Posterior vena cava (tissue), 2 donors: ENCODE data around the gene GCNT2. TPM values are rescaled to one million over a fixed set of nuclear protein-coding genes. Genes with fewer than 3 reads are reported as not detected.
"Not testable (repeated sequence)": the region's sequence is repeated elsewhere in the genome, so short reads cannot be mapped to it uniquely, and the experiment has no call there.

ENCODE experiments used
- DNase-seq: peaks from one replicate; pipeline ENCODE4 v3.0.0-alpha.2; 2020; ENCODE audit warnings: low spot score
- intact Hi-C, 2 donors: fragments of 100-400 bp; cut with DNase I; formaldehyde crosslinking; loops; one replicate each; pipeline versions ENCODE4 v1.14.1 to v1.14.2; 2022 to 2023
- total RNA-seq, 2 donors: library from RNA; stranded (reverse); fragmentation: NEBNext Ultra II Directional; extraction: Animal tissue kit (Norgen Biotek cat#: 25700); gene quantifications; one replicate each; pipeline ENCODE4 v1.2.1, GENCODE V29; 2021
- donor health status: DM: yes; HTN: yes; CAD: no.
- donor health status: DM: yes; HTN: yes; CAD: no.

Gene GCNT2
- total RNA-seq, 2 donors from 2014 or later: 1.9 to 2.6 TPM

DNA sequence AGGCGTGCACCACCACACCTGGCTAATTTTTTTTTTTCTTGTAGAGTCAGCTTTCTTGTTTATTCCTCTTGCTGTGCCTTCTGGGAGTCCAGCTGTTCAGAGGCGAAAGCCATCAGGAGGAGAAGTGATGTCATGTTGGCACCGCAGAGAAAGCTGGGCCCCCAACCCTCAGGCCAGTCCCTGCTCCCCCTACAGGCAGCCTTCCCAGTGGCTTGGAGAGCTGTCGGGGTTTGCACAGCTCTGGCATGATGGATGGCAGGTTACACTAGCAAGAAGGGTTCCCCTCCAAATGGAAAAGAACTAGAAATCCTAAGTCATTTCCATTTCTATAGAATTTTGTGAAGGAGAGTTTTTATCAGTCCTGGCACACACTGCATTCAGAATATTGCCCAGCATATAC lies 100.7 kb downstream of the GCNT2 start:
- intact Hi-C loops: loop anchor here in 1 of 2 donors (10.0 kb wide), 1 partner anchor 1063 kb away; no protein-coding TSS in a partner anchor
- DNase-seq: no peak

DNA sequence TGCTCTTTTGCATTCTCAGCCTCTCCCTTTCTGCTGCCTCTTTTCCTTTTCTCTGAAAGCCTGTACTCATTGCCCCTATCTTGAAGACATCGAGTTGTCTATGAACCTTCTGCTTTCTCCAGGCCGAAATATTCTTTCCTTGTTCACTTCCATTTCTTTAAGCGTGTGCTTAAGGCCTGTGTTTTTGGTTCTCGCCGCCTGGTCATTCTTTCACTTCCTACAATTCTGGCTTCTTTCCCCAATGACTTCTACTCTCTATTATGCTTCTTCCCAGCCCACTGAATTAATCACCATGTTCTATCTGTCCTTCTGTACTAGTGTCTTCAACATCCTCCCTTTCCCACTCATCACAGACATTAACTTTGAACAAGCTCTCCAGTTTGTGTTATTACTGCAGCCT lies 103.7 kb downstream of the GCNT2 start:
- intact Hi-C loops: loop anchor here in 1 of 2 donors (10.0 kb wide), 1 partner anchor 1060 kb away; no protein-coding TSS in a partner anchor
- no peak for DNase-seq

DNA sequence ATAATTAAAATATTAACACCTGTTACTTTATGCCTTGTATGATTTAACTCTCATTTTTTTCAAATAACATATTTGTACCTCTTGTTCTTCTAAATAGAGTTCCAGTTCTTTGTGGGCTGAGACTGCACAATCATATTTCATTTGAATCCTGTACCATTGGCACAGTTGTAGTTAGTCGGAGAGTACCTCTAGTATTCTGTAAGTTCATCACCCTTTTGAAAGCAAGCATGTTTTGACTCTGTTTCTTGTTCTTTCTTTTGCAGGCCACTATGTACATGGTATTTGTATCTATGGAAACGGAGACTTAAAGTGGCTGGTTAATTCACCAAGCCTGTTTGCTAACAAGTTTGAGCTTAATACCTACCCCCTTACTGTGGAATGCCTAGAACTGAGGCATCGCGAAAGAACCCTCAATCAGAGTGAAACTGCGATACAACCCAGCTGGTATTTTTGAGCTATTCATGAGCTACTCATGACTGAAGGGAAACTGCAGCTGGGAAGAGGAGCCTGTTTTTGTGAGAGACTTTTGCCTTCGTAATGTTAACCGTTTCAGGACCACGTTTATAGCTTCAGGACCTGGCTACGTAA lies 105.1 kb downstream of the GCNT2 start:
- intact Hi-C loops: loop anchor here in 1 of 2 donors (10.0 kb wide), 1 partner anchor 1059 kb away; no protein-coding TSS in a partner anchor
- DNase-seq: no peak

DNA sequence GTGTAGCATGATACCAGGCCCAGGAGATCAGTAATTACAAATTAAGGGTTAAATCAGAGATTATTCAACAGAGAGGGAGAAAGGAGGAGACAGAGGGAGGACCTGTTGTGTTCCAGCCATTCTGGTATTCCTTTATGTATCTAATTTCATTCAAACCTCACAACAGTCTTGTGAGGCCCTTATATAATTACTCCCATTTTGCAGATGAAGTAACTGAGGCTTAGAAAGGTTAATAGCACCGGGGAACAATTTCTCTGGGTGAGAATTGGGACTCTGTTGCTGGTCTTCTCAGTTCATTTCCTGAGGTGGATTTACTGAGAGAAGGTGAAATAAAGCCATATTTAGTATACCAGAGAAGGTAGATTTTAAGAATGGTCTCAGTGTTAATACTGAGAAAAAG lies 106.6 kb downstream of the GCNT2 start:
- no peak for DNase-seq
- intact Hi-C loops: loop anchor here in 1 of 2 donors (10.0 kb wide), 1 partner anchor 1057 kb away; no protein-coding TSS in a partner anchor

DNA sequence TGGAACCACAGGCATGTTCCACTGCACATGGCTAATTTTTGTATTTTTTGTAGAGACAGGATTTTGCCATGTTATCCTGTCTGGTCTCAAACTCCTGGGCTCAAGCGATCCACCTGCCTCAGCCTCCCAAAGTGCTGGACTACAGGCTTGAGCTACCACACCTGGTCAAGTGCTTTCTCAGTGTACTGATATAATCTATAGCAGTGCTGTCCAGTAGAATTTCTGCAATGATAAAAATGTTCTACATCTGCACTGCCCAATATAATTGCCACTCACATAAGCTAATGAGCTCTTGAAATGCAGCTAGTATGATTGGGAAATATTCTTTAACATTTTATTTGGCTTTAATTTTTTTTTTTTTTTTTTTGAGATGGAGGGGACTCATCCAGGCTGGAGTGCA lies 109.0 kb downstream of the GCNT2 start:
- DNase-seq: no peak
- intact Hi-C loops: no loop called here

DNA sequence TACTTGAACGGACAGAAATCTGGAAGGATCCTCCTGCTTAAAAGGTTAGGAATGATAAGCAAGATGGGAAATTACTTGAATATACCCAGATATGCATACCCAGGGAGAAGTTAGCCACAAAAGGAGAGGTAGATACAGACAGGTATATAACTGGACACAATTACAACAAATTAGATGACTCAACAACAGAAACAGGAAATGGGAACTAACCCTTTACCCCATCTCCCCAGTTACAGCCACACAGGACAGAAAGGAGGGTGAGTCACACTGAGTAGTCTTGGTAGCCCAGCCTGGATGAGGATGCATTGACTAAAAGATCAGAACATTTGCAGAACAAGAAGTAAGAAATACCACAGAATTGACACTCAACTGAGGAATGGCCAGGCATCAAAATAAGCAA lies 112.1 kb downstream of the GCNT2 start:
- intact Hi-C loops: no loop called here
- DNase-seq: no peak

DNA sequence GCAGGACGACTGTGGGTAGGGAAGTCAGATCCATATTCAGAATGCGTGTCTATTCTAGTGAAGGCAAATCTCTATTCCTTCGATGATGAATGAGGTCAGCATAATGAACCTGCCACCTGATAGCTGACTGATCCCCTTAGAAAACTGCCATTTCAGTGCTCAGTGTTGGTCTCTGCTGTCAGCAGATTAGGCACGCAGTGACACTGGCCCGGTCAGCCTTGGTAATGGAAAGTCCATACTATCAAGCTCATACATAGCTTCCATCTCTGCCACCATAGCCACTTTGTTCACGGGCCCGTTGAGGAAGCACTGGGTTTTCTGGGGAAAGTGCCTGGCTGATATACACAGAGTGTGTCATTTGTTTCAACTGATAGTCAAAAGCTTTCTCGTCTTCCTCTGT lies 119.3 kb downstream of the GCNT2 start:
- intact Hi-C loops: no loop called here
- DNase-seq: no peak

DNA sequence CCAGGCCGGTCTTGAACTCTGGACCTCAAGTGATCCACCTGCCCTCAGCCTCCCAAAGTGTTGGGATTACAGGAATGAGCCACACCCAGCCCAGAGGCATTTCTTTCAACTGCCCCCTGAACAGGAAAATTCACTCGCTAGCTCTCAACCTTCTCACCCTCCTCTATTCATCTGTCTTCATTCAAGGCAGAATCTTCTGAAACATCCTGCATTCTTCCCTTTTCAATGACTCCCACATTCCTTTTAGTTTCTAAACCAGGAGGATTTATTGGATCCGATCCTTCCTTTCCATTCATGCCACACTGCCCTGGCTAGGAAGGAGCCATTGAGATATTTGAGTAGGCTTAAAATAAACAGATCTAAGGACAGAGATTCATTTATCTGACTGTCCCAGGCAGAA lies 120.4 kb downstream of the GCNT2 start:
- intact Hi-C loops: no loop called here
- DNase-seq: no peak

DNA sequence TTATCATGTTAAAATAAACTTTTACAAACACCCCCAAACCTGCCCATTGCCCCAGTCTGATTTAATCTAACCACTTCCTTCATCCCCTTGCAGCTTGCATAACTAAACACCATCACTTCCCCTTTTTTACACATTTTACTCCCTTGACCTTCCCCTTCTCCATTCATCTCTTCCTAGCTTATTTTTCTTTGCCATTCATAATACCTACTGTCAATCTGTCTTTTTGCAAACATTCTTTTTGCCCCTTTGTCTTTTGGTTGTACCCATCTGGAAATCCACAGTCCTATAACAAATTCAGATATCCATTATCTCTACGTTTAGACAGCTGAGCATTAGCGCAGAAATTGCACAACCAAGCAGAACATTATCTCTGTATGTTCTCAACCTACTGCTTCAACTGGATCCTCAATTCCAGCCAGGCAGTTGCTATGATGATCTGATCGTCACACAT lies 122.1 kb downstream of the GCNT2 start:
- intact Hi-C loops: no loop called here
- DNase-seq: no peak

DNA sequence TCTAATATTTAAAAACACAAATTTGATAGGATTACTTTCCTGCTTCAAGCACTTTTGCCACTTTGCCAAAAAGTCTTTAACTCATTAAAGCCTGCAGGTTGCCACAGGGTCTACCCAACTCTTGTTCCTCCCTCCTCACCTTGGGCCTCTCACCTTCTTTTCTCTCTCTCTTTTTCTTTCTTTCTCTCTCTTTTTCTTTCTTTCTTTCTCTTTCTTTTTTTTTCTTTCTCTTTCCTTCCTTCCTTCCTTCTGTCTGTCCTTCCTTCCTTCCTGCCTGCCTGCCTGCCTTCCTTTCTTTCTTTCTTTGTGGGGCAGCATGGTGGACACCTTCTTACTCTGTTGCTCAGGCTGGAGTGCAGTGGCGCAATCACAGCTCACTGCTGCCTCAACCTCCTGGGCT lies 123.1 kb downstream of the GCNT2 start:
- intact Hi-C loops: no loop called here

DNA sequence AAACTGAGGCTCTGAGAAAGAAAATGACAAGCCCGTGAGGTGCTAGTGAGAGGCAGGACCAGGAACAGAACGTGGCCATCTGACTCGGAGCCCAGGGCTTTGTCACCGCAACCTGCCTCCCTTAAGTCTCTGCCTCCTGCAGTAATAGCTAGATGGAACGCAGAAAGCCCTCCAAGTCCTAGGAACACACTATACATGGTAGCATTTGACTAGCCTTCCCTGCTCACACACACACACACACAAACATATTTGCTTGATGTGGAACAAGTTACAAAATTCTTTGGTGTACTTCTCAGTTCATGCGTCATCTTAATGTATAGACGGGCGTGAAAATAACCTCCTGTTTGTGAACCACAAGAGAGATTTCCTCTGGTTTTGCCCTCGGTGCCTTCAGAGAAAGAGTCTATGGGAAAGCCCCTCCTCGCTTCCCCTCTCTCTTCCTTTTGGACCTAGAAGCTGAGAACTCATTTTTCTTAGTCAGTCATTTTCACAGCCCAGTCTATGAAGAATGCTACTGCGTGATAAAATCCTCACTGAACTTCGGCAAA lies 134.4 kb downstream of the GCNT2 start:
- no peak for DNase-seq
- intact Hi-C loops: no loop called here

More for the DNA sequence above, 123.1 kb downstream of the GCNT2 start:
- no peak for DNase-seq

DNA sequence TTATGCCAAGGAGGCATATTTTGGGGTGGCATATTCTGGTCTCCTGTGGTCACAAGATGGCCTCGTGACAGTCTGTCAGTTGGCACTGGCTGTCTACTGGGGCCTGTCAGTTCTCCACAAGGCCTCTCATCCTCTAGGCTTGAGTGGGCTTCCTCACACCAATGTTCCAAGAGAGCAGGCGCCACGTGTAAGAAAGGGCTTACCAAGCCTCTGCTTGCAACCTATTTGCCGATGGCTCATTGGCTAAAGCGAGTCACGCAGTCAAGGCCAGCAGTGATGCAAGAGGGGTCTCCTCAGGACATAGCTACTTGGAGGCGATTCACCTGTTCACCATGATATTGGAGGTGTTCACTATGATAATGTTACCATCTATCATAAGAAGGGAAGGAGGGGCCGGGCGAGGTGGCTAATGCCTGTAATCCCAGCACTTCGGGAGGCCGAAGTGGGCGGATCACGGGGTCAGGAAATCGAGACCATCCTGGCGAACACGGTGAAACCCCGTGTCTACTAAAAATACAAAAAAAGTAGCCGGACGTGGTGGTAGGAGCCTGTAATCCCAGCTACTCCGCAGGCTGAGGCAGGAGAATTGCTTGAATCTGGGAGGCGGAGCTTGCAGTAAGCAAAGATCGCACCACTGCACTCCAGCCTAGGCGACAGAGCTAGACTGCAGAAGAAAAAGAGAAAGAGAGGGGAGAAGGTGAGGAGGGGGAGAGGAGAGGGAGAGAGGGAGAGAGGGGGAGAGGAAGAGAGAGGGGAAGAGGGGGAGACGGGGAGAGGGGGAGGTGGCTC lies 138.0 kb downstream of the GCNT2 start:
- intact Hi-C loops: no loop called here
- DNase-seq: no peak

DNA sequence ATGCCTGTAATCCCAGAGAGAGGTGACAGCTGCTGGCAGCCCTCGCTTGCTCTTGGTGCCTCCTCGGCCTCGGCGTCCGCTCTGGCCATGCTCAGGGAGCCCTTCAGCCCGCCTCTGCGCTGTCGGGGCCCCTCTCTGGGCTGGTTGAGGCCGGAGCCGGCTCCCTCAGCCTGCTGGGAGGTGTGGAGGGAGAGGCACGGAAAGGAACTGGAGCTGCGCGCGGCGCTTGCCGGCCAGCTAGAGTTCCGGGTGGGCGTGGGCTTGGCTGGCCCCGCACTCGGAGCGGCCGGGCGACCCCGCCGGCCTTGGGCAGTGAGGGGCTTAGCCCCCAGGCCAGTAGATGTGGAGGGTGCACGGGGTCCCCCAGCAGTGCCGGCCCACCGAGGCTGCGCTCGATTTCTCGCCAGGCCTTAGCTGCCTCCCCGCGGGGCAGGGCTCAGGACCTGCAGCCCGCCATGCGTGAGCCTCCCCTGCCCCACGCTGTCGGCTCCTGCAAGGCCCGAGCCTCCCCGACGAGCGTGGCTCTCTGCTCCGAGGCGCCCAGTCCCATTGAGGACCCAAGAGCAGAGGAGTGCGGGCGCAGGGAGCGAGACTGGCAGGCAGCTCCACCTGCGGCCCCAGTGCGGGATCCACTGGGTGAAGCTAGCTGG lies 138.7 kb downstream of the GCNT2 start:
- no peak for DNase-seq
- intact Hi-C loops: no loop called here

DNA sequence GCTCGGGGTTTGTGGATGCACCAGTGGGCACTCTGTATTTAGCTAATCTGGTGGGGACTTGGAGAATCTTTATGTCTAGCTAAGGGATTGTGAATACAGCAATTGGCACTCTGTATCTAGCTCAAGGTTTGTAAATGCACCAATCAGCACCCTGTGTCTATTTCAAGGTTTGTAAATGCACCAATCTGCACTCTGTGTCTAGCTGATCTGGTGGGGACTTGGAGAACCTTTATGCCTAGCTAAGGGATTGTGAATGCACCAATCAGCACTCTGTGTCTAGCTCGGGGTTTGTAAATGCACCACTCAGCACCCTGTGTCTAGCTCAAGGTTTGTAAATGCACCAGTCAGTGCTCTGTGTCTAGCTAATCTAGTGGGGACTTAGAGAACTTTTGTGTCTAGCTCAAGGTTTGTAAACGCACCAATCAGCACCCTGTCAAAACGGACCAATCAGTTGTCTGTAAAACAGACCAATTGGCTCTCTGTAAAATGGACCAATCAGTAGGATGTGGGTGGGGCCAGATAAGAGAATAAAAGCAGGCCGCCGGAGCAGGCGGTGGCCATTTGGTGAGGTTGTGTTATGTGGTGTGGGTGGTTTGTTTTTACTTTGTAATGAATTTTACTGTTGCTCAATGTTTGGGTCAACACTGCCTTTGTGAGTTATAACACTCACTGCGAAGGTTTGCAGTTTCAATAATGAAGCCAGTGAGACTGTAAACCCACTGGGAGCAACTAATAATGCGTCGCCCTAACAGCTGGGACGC lies 139.5 kb downstream of the GCNT2 start:
- intact Hi-C loops, DNase-seq: not testable (repeated sequence)

DNA sequence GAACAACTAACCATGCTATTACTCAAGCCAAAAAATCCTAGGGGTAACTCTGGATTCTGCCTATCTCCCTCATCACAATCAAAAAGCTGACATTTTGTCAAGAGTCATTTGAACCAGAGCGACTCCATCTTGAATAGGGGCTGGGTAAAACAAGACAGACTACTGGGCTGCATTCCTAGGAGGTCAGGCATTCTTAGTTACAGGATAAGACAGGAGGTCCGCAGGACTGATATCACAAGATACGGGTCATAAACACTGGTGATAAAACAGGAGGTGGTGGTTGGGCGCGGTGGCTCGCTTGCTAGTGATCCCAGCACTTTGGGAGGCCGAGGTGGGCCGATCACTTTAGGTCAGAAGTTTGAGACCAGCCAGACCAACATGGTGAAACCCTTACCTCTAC lies 141.1 kb downstream of the GCNT2 start:
- DNase-seq: no peak
- intact Hi-C loops: no loop called here

DNA sequence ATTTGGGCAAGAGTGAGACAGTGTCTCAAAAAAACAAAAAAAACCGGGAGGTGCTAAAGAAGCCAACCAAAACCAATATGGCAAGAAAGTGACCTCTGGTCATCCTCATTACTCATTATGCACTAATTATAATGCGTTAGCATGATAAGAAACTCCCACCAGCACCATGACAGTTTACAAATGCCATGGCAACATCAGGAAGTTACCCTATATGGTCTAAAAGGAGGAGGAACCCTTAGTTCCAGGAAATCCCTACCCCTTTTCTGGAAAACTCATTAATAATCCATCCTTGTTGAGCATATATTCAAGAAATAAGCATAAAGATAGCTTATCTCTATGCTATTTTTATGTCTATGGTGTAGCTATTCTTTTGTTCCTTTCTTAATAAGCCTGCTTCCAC lies 141.6 kb downstream of the GCNT2 start:
- no peak for DNase-seq
- intact Hi-C loops: no loop called here

DNA sequence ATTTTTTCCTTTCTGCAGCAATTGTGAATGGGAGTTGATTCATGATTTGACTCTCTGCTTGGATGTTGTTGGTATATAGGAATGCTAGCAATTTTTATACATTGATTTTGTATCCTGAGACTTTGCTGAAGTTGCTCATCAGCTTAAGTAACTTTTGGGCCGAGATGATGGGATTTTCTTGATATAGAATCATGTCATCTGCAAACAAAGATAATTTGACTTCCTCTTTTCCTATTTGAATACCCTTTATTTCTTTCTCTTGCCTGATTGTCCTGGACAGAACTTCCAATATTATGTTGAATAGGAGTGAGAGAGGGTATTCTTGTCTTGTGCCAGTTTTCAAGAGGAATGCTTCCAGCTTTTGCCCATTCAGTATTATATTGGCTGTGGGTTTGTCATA lies 144.4 kb downstream of the GCNT2 start:
- DNase-seq, intact Hi-C loops: not testable (repeated sequence)

DNA sequence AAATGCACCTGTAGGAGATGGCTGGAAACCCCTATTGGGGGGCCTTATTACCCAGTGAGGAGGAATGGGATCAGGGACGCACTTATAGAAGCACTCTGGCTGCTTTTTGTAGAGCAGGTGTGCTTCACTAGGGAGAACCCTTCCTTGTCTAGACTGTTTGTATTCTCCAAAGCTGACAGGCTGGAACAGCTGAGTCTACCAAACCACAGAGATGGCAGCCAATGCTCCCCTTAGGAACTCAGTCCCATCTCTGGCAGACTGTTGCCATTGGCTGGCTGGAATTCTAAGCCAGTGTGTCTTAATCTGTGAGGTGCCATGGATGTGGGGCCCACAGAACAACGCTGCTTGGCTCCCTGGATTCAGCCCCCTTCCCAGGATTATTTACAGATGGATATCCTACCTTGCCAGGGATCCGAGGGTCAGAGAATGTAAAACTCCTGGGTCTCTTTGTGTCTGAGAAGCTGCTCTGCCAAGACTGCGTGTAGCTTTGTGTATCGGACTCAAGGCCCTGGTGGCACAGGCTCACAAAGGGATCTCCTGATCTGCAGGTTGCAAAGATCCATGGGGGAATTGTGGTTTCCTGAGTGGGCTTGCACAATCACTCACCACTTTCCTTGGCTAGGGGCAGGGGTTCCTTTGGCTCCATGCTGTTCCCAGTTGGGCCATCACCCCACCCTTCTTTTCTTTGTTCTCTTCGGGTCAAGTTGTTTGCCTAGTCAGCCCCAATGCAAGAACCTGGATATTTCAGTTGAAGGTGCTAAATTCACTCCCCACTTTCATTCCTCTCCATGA lies 147.2 kb downstream of the GCNT2 start:
- intact Hi-C loops: no loop called here
- no peak for DNase-seq

DNA sequence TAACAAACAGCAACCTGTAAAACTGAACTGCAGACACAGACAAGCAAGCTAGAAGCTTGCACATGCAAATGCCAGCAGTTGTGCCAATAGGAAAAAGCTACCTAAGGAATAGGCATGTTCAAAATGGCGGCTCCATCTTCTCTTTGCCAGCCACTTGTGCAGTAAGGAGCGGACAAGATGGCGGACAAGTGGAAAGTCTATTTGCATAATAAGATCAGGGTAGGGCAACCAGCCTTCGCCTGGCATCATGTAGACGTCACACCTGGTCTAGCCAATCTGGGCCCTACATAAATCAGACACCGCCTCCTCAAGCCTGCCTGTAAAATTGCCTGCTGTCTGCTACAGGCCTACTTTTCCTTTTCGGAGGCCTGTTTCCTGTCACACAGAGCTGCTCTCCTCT lies 155.3 kb downstream of the GCNT2 start:
- DNase-seq: no peak
- intact Hi-C loops: no loop called here
